ENCODE measurements around the gene CCBE1.

CCBE1 gene

GRCh38 chr18:59393381-59393780 is 303.8 kb downstream of the CCBE1 start:
- DNase-seq (ENCODE audit: low read depth): no peak

- no peak for DNase-seq (ENCODE audit: low read depth)
Observed at GRCh38 chr18:59388817-59389216, 308.4 kb downstream of the CCBE1 start.

- no peak for DNase-seq (ENCODE audit: low read depth)
Observed at GRCh38 chr18:59387687-59388565, 309.3 kb downstream of the CCBE1 start.

- DNase-seq (ENCODE audit: low read depth): no peak
Observed at GRCh38 chr18:59386909-59387686, 310.1 kb downstream of the CCBE1 start.

GRCh38 chr18:59385191-59385590 is 312.0 kb downstream of the CCBE1 start:
- DNase-seq (ENCODE audit: low read depth): no peak

- no peak for DNase-seq (ENCODE audit: low read depth)
Observed at GRCh38 chr18:59383851-59384250, 313.4 kb downstream of the CCBE1 start.

GRCh38 chr18:59382383-59382782 is 314.8 kb downstream of the CCBE1 start:
- no peak for DNase-seq (ENCODE audit: low read depth)

GRCh38 chr18:59381949-59382348 is 315.3 kb downstream of the CCBE1 start:
- no peak for DNase-seq (ENCODE audit: low read depth)

All from stimulated activated CD8-positive, alpha-beta memory T cell treated with anti-CD3 and anti-CD28 coated beads, Interleukin-4, amount 100 ng/mL, for 24 hours (primary cell).